ENCODE data around the gene INF2. TPM values are rescaled to one million over a fixed set of nuclear protein-coding genes. Genes with fewer than 3 reads are reported as not detected.

INF2 gene
- total RNA-seq, 1 experiment from 2014 or later: 58.3 TPM

GRCh38 chr14:104717646-104718045 is 28.2 kb downstream of the INF2 start:
- H3K4me1 ChIP-seq (ENCODE audit: insufficient read depth, low read length): no peaks in the 10 kb centered on the region
- H3T11ph ChIP-seq (ENCODE audit: low read length): no peak overlapping the region
- Mint-ChIP-seq H3K27ac (peak overlapping the region in 2 of 3 experiments; percentile 29 to 58; a peak in 2 of 7 replicates), H3K4me1 (0 out of 4 replicates have a peak, but pooled peaks cover 0 to 2% of the 10 kb centered on the region in 2 experiments), H3K4me3 (no peak overlapping the region), H3K9me3 (no peaks in the 10 kb centered on the region; a peak in 1 of 5 replicates), H3K36me3 (ENCODE audit: insufficient read depth in 1 of 3, low read depth in 3 of 3) (peaks cover 2 to 33% (median 27%) of the 10 kb centered on the region in 3 experiments; a peak in 6 of 7 replicates), H3K27me3 (ENCODE audit: low read depth) (peaks cover 1% of the 10 kb centered on the region; the same call in 1 of the 2 replicates)
- H2AFZ ChIP-seq (ENCODE audit: low read length): no peak overlapping the region
- H3K9me3 ChIP-seq (ENCODE audit: control insufficient read depth, low read depth, low read length): no peaks in the 10 kb centered on the region
- H2BK12ac ChIP-seq (ENCODE audit: insufficient read length, low read depth, low read length): no peak overlapping the region
- H3K27me3 ChIP-seq (ENCODE audit: insufficient read depth, low read length): no peaks in the 10 kb centered on the region
- H3K23me2 ChIP-seq (ENCODE audit: insufficient read length, low read depth, low read length, poor library complexity, severe bottlenecking): no peaks in the 10 kb centered on the region
- TF ChIP-seq CTCF (conservative IDR thresholded peaks at IDR 0.05): no peak
- no peak overlapping the region for H3K14ac ChIP-seq (ENCODE audit: insufficient read depth, low read length)
- no peak overlapping the region for H2BK5ac ChIP-seq (ENCODE audit: insufficient read length, low read length)
- H4K20me1 ChIP-seq (ENCODE audit: control insufficient read depth, insufficient read depth, insufficient read length): peaks cover 3% of the 10 kb centered on the region
- no peak overlapping the region for H4K8ac ChIP-seq (replicated peaks; ENCODE audit: insufficient read length, low read depth, low read length)
- no peak for DNase-seq
- H2BK120ac ChIP-seq (ENCODE audit: low read depth, low read length, poor library complexity, severe bottlenecking): no peak overlapping the region
- H3K79me2 ChIP-seq (ENCODE audit: insufficient read depth, low read length): no peaks in the 10 kb centered on the region
- H4K5ac ChIP-seq (ENCODE audit: insufficient read length, low read depth, low read length): no peak overlapping the region
- H3K27ac ChIP-seq (ENCODE audit: insufficient read length, low read depth, low read length): no peak overlapping the region
- H3K56ac ChIP-seq (ENCODE audit: insufficient read length, low read depth, low read length): no peak overlapping the region
- H2BK20ac ChIP-seq (ENCODE audit: low read depth, low read length, poor library complexity, severe bottlenecking): no peak overlapping the region
- H3K4me2 ChIP-seq (ENCODE audit: insufficient read depth, insufficient read length, low read length): no peak overlapping the region
- H4K91ac ChIP-seq (ENCODE audit: insufficient read length, low read depth, low read length): no peak overlapping the region
- whole genome bisulfite sequencing (ENCODE audit: extremely low coverage, insufficient read length, low lambda C conversion rate): no CpG with 5 or more reads among the region's 20 CpGs
- H2BK15ac ChIP-seq (ENCODE audit: low read depth, low read length): no peak overlapping the region
- H2AK5ac ChIP-seq (ENCODE audit: insufficient read length, low read length): no peak overlapping the region
- no peaks in the 10 kb centered on the region for H3K79me1 ChIP-seq (ENCODE audit: insufficient read depth, low read depth, low read length, poor library complexity, severe bottlenecking)
- H3K4ac ChIP-seq (ENCODE audit: low read depth, low read length): no peak overlapping the region
- H3K9ac ChIP-seq (ENCODE audit: extremely low read depth, insufficient read length, low read length): no peak overlapping the region
- H3K18ac ChIP-seq (ENCODE audit: insufficient read length, low read depth, low read length): no peak overlapping the region
- no peak overlapping the region for H3K23ac ChIP-seq (ENCODE audit: insufficient read length, low read depth, low read length)

Data from H9 (cell line).